GM19238 (cell line): ENCODE measurements around the gene DEDD2.
"Not testable (repeated sequence)": the region's sequence is repeated elsewhere in the genome, so short reads cannot be mapped to it uniquely, and the experiment has no call there.

Source experiments
- DNase-seq: peaks from one replicate; pipeline ENCODE4 v3.0.0; 2011; ENCODE audit warnings: low spot score; ENCODE audit not compliant: insufficient read length

The DEDD2 gene

GRCh38 chr19:42217520-42218437 lies at the start of gene DEDD2:
Gene DEDD2 (minus strand): TSS chr19:42217677. CDS start chr19:42217007, 670 bp downstream.
- peak; percentile 97 for DNase-seq

- not testable (repeated sequence) for DNase-seq
These were observed 49.6 kb upstream of the DEDD2 start for GRCh38 chr19:42266928-42267603.

GRCh38 chr19:42266105-42266504 lies 48.6 kb upstream of the DEDD2 start:
- DNase-seq: not testable (repeated sequence)

DNA sequence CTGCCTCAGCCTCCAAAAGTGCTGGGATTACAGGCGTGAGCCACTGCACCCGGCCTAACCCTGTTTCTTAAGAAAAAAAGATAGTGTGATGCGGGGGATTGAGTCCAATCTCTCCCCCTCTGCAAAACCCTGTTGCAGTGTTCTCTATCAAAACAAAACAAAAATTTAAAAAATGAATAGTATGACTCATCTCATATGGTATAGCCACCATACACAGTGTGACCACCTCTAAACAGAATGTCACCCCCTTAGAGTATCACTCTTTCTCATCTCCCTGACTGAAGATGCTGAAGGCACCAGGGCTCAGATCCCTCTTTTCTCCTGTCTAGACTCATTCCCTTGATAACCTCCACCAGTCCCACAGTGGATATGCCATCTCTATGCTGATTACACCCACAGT lies 44.3 kb upstream of the DEDD2 start:
- no peak for DNase-seq

DNA sequence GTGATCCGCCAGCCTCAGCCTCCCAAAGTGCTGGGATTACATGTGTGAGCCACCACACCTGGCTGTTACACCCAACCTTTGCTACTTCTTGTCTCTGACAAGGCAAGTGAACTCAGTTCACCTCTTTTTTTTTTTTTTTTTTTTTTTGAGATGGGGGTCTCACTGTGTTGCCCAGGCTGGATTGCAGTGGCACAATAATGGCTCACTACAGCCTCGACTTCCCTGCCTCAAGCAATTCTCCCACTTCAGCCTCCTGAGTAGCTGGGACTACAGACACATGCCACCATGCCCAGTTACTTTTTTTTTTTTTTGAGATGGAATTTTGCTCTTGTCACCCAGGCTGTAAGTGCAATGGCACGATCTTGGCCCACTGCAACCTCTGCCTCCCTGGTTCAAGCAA lies 40.4 kb upstream of the DEDD2 start:
- not testable (repeated sequence) for DNase-seq

DNA sequence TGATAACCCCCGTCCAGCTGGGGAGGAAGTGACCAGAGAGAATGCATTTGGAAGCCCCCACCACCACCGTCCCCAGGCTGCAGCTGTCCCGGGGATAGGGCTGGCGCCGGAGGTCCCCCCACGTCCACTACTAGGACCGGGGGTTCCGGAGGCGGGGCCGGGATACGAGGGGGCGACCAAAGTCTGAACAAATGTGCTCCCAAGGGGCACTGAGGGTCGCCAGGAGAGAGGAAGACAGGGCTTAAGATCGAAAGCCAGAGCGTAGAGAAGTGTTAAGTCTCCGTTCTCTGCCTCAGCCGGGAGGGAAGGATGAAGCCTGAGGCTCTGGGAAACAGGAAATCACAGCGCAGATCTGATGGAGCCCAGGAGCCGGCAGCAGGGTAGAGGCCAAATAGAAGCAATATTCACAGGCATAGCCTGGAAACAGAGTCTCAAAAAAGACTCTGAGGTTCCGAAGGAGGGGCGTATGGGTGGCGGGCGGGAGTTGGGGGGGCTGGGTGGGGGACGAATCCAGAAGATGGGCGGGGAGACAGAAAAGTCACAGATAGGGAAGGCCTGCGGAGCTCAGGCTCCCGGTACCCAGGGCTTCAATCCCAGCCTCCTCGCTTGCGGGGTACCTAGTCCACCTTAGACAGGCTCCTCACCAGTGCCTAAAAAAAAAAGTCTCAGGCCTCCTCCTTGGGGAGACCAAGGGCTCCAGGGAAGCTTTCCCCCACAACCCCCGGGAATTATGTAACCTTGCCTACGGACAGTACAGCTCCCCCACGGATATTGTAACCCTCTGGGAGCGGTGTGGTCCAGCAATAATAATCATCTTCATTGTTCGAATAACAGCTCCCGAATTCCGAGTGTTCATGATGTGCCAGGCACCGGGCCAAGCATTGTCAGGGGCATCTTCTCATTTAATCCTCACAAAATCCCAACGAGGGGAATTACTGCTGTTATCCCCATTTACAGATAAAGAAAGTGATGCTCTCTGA lies 38.6 kb upstream of the DEDD2 start:
- no peak for DNase-seq

- DNase-seq: peak; percentile 97
These were observed 37.6 kb upstream of the DEDD2 start, which contains the start of gene ERF for GRCh38 chr19:42254850-42255765. Gene ERF (minus strand): TSS chr19:42255128. CDS start chr19:42254999, 129 bp downstream.

DNA sequence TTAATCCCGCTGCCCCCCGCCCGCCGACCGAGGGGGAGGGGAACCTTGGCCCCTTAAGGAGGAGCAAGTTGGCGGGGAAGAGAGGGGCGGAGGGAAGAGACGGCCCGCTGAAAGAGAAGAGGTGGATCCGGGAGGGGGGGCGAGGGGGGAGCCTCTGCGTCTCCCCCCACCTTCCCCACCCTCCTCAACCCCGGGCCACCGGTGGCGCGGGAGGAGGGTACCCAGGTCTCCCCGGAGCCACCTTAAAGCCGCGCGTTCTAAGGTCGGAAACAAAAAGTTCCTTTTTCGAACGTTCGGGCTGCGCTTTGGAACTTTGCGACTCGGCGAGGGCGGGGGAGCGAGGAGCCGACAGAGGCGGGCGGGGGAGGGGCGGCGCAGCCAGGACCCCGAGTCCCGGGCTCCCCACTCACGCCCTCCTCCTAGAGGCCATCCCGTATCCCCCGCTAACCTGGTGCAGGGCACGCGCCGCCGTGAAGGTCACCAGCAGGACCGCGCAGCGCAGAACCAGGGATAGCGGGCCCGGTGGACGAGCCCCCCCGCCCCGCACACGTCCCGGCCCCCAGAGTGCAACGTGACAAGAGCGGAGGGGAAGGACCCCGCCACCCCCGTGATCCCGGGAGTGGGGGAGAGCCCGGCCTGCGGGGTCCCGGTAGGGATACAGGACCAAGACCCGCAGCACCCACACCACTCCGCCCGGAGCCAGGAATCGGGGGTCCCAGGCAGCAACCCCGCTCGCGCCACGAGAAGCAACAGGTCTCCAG lies 36.8 kb upstream of the DEDD2 start:
- DNase-seq: peak; percentile 73

GRCh38 chr19:42253245-42254088 lies 36.0 kb upstream of the DEDD2 start:
- DNase-seq: peak; percentile 77

GRCh38 chr19:42252365-42253244 lies 35.1 kb upstream of the DEDD2 start:
- DNase-seq: no peak

DNA sequence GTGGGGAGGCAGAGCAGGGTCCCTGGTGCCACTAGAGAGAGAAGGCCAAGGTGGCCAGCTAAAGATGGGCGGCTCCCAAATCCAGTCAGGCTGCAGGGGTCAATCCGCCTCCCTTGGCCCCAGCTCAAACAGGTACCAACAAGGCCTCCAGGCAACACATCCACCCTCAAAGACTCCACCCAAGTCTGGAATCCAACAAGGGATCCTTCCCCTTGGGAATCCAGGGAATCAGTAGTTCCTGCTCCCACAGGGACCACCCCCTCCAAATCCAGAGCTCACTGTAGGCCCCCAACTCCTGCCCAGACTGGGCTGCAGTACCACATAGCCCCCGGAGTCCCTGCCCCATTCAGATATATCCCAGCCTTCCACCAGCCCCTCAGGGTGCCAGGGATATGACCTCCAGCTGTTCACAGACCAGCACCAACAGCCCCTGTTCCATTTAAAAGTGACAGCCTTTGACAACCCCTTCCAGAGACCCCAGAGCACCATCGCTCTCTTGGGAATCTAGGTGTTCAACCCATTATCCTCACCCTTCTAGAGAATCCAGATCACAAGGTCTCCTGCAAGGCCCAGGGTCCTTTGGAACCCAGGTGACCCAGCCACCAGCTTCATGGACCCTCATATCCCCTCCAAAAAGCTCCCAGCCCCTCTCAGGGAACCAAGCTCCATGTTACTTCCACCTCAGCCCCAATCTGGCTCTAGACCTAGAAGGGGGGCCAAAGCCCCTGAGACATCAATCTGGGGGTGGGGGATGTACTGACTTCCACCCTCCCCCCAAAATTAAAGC lies 34.3 kb upstream of the DEDD2 start:
- DNase-seq: no peak

- DNase-seq: no peak
These were observed 33.4 kb upstream of the DEDD2 start for GRCh38 chr19:42250666-42251531.

- DNase-seq: no peak
These were observed 32.7 kb upstream of the DEDD2 start for GRCh38 chr19:42250183-42250665.

GRCh38 chr19:42249769-42250168 lies 32.3 kb upstream of the DEDD2 start:
- DNase-seq: no peak

DNA sequence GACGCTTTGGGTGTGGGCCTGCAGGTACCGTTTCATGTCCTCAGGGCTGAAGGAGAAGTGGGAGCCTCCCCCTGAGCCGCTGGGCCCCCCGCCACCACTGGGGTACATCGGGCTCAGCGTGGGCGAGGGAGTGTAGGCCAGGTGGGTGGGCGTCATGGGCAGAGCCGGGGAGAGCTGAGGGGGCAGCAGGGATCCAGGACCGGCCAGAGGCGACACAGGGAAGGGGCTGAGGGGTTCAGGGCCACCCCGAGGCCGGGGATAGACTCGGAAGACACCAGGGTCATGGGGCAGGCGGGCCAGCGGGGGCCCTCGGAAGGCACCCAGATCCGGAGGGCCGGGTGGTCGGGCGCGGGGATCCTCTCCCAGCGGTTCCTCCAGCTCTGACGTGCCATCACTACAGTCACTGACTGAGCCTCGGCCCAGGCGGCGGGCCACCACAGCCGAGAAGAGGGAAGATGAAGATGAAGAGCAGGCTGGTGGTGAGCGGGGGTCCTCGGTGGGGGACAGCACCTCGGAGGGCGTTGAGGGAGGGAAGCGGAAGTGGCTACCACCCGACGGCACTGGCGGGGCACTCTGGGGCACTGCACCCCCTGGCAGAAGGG lies 31.8 kb upstream of the DEDD2 start:
- DNase-seq: no peak
